Mesothelial cell of epicardium (in vitro differentiated cells): Measurements from ENCODE around the gene DYSF. TPM values are rescaled to one million over a fixed set of nuclear protein-coding genes. Genes with fewer than 3 reads are reported as not detected.

ENCODE experiments used
- DNase-seq, 2 experiments: peaks; one replicate each; pipeline ENCODE4 v3.0.0; 2021; ENCODE audit warnings: low spot score in 2 of 2; ENCODE audit not compliant: unreplicated experiment in 2 of 2
- H3K27ac Mint-ChIP-seq: 2 replicates; pipeline ENCODE4 v1.8.0; 2021; ENCODE audit warnings: mixed read lengths
- H3K27me3 Mint-ChIP-seq: 2 replicates; pipeline ENCODE4 v1.8.0; 2021; ENCODE audit warnings: low read depth, mixed read lengths
- H3K36me3 Mint-ChIP-seq: 2 replicates; pipeline ENCODE4 v1.8.0; 2021; ENCODE audit warnings: mixed read lengths
- H3K4me1 Mint-ChIP-seq: 2 replicates; pipeline ENCODE4 v1.8.0; 2021; ENCODE audit warnings: mixed read lengths
- H3K4me3 Mint-ChIP-seq: 2 replicates; pipeline ENCODE4 v1.8.0; 2021; ENCODE audit warnings: mild to moderate bottlenecking, moderate library complexity, mixed read lengths
- H3K9me3 Mint-ChIP-seq: 2 replicates; pipeline ENCODE4 v1.8.0; 2021; ENCODE audit warnings: mixed read lengths
- CTCF ChIP-seq: fragments of 200-600 bp; sonication (generic); IDR thresholded peaks from one replicate; pipeline ENCODE4 v1.5.0; 2021; ENCODE audit warnings: antibody characterized with exemption; ENCODE audit not compliant: unreplicated experiment
- total RNA-seq: library from RNA; stranded (reverse); gene quantifications from 3 replicates; pipeline ENCODE4 v1.2.1, GENCODE V29; 2021

The DYSF gene
- total RNA-seq, 1 donor from 2014 or later = 0.96 TPM

GRCh38 chr2:71607151-71607889, 154.0 kb downstream of the DYSF start:
- H3K9me3 Mint-ChIP-seq = no peaks in the 10 kb centered on the region

GRCh38 chr2:71608034-71608433, 154.7 kb downstream of the DYSF start:
- Mint-ChIP-seq H3K27ac (no peak overlapping the region), H3K4me3 (no peak overlapping the region), H3K36me3 (no peaks in the 10 kb centered on the region), H3K4me1 (peaks cover 20% of the 10 kb centered on the region), H3K9me3 (no peaks in the 10 kb centered on the region), H3K27me3 (peaks cover 2% of the 10 kb centered on the region)
- no peak for TF ChIP-seq CTCF
- peak in 1 of 2 experiments; percentile 27 for DNase-seq

More at GRCh38 chr2:71607151-71607889, 154.0 kb downstream of the DYSF start:
- H3K36me3 Mint-ChIP-seq = no peaks in the 10 kb centered on the region
- DNase-seq = peak; percentile 10 to 34
- H3K27me3 Mint-ChIP-seq = peaks cover 2% of the 10 kb centered on the region
- no peak overlapping the region for H3K4me3 Mint-ChIP-seq
- peaks cover 20% of the 10 kb centered on the region for H3K4me1 Mint-ChIP-seq
- no peak for TF ChIP-seq CTCF
- H3K27ac Mint-ChIP-seq = no peak overlapping the region

- Mint-ChIP-seq H3K4me1 (peaks cover 20% of the 10 kb centered on the region), H3K9me3 (no peaks in the 10 kb centered on the region), H3K4me3 (no peak overlapping the region), H3K27ac (no peak overlapping the region), H3K36me3 (no peaks in the 10 kb centered on the region), H3K27me3 (peaks cover 2% of the 10 kb centered on the region)
- DNase-seq = peak; percentile 6 to 17
- TF ChIP-seq CTCF = no peak
Measured at GRCh38 chr2:71608441-71608840, 155.1 kb downstream of the DYSF start.

GRCh38 chr2:71609029-71609428, 155.7 kb downstream of the DYSF start:
- no peaks in the 10 kb centered on the region for H3K9me3 Mint-ChIP-seq
- no peak overlapping the region for H3K4me3 Mint-ChIP-seq
- H3K27me3 Mint-ChIP-seq = peaks cover 2% of the 10 kb centered on the region
- H3K27ac Mint-ChIP-seq = no peak overlapping the region
- DNase-seq = peak in 1 of 2 experiments; percentile 27
- H3K36me3 Mint-ChIP-seq = no peaks in the 10 kb centered on the region
- H3K4me1 Mint-ChIP-seq = peaks cover 20% of the 10 kb centered on the region
- no peak for TF ChIP-seq CTCF

- H3K27ac Mint-ChIP-seq = no peak overlapping the region
- no peak overlapping the region for H3K4me3 Mint-ChIP-seq
- no peaks in the 10 kb centered on the region for H3K9me3 Mint-ChIP-seq
- DNase-seq = no peak
- H3K27me3 Mint-ChIP-seq = peaks cover 2% of the 10 kb centered on the region
- no peaks in the 10 kb centered on the region for H3K36me3 Mint-ChIP-seq
- no peak for TF ChIP-seq CTCF
- peaks cover 18% of the 10 kb centered on the region for H3K4me1 Mint-ChIP-seq
Measured at GRCh38 chr2:71609441-71609840, 156.1 kb downstream of the DYSF start.
